C4-2B (cell line): ENCODE data around the gene PARVB.

ENCODE experiments used
- ZFX ChIP-seq: fragments of 450-650 bp; IDR thresholded peaks from 2 replicates; pipeline ENCODE4 v1.6.1; 2017
- TF ChIP-seq, protein P1 (sequence below): fragments of 450-650 bp; conservative IDR thresholded peaks from 2 replicates; pipeline ENCODE4 v1.5.1; 2017; ENCODE audit warnings: mild to moderate bottlenecking

GRCh38 chr22:44221710-44222475, 197.8 kb downstream of the PARVB start:
- TF ChIP-seq, protein P1, sequence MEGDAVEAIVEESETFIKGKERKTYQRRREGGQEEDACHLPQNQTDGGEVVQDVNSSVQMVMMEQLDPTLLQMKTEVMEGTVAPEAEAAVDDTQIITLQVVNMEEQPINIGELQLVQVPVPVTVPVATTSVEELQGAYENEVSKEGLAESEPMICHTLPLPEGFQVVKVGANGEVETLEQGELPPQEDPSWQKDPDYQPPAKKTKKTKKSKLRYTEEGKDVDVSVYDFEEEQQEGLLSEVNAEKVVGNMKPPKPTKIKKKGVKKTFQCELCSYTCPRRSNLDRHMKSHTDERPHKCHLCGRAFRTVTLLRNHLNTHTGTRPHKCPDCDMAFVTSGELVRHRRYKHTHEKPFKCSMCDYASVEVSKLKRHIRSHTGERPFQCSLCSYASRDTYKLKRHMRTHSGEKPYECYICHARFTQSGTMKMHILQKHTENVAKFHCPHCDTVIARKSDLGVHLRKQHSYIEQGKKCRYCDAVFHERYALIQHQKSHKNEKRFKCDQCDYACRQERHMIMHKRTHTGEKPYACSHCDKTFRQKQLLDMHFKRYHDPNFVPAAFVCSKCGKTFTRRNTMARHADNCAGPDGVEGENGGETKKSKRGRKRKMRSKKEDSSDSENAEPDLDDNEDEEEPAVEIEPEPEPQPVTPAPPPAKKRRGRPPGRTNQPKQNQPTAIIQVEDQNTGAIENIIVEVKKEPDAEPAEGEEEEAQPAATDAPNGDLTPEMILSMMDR, result no peak
- no peak for TF ChIP-seq ZFX
